ENCODE results near the gene CERS1.

DNA sequence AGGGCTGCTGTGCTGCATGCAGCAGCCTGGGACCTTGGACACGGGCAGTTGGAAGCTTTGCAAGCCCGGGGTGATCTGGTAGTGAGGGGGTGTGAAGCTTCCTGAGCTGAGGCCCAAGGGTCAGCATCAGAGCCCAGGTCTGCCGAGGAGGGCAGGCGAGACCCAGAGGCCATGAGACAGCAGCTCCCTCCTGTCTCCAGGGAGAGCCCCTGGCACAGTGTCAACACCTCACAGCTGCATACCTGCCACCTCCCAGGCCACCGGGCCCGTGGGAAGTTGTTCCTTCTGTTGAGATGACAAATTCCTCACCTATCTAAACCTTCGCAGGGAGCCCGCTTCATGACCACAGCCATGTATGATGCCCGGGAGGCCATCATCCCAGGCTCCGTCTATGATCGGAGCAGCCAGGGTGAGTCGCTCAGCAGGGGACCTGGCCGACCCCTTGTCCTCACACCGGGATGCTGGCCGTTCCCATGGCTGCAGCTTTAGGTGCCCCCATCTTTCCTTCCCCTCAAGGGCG is 32.1 kb downstream of the CERS1 start:
- TF ChIP-seq EZH2 (IDR thresholded peaks at IDR 0.05; ENCODE audit: insufficient read depth, poor library complexity, severe bottlenecking) (no peak), EZH2phosphoT487 (IDR thresholded peaks at IDR 0.05; ENCODE audit: insufficient read depth, low read depth) (no peak)
